Measurements from ENCODE around the gene EAF2. TPM values are rescaled to one million over a fixed set of nuclear protein-coding genes. Genes with fewer than 3 reads are reported as not detected.

Gene EAF2
- total RNA-seq, 2 donors from 2014 or later: 5.5 to 7.6 TPM

DNA sequence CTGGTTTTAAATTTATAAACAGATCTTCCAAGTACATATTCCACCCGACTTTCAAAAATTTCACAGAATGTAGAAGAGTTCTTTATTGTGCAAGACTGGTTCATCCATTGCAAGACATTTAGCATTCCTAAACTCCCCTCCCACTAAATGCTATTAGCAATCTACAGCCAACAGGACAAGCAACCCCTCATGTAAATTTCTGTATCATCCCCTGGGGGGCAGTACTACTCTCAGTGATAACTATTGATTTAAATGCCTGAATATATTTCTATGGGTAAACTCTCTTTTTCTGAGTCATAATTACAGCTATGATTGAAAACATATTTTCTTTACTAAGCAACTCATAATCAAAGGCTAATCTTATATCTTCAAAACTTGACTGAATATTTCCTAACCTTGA is 48.5 kb downstream of the EAF2 start:
- no peaks in the 10 kb centered on the region for H3K9me3 ChIP-seq (ENCODE audit: control insufficient read depth, low read length, poor library complexity, severe bottlenecking)
- no peak for DNase-seq
- no peak overlapping the region for H3K4me3 Mint-ChIP-seq
- no peaks in the 10 kb centered on the region for H3K36me3 Mint-ChIP-seq (ENCODE audit: low read depth)
- H3K27me3 Mint-ChIP-seq: no peaks in the 10 kb centered on the region
- H3K4me1 Mint-ChIP-seq: no peaks in the 10 kb centered on the region
- H3K27ac Mint-ChIP-seq: no peak overlapping the region
- no peak for ATAC-seq

DNA sequence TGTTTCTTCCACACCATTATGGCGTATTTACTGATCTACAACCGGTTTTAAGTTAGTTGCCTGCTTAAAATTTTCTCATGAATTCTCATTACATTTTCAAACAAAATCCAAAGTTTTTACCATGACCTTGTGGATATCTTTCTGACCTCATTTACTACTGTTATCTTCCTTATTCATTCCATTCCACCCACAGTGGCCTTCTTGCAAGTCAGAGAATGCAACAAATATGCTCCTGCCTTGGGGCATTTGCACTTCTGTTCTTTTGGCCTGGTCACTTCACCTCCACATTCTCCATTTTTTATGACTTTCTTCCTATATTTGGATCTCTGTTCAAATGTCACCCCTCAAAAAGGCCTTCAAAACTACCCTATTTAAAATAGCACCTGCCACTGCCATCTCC is 50.4 kb downstream of the EAF2 start:
- no peaks in the 10 kb centered on the region for H3K9me3 ChIP-seq (ENCODE audit: control insufficient read depth, low read length, poor library complexity, severe bottlenecking)
- no peaks in the 10 kb centered on the region for H3K36me3 Mint-ChIP-seq (ENCODE audit: low read depth)
- ATAC-seq: no peak

DNA sequence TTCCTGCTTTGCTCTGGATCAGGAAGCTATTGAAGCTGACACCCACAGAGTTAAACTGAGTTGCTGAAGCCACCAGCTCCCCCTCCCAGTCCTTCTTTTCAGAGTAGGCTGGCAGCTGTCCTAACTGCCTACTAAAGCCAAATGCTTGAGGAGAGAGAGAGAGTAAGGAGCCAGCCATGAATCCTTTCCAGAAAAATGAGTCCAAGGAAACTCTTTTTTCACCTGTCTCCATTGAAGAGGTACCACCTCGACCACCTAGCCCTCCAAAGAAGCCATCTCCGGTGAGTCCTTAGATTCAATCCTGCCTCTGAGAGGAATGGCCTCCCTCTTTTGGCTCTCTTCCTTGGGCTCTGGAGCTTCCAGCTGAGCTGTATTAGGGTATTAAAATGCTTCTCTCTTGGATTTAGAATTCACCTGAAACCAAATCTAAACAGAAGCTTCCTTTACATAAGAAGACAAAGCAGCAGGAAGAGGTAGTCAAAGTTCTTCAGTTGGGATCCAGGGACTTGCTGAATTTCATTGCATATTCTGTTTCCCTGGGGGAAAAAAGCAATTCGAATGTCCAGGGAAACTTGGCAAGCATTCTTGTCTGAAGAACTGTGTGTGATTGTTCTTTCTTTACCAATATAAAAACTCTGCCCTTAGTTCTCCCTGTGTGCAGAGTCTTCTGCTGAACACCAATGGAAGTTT is 59.4 kb downstream of the EAF2 start, which contains the start of gene SLC15A2:
SLC15A2 (plus strand) TSS at position 101 of the 690 bp plus-strand sequence; CDS start at position 177, 76 bp downstream.
- Mint-ChIP-seq H3K4me3 (no peak within 1 kb of the TSS), H3K27me3 (no peaks in the 10 kb centered on the region), H3K36me3 (ENCODE audit: low read depth) (no peaks in the 10 kb centered on the region), H3K4me1 (peaks cover 2% of the 10 kb centered on the region), H3K27ac (no peak within 1 kb of the TSS)
- DNase-seq: no peak
- no peak for ATAC-seq
- H3K9me3 ChIP-seq (ENCODE audit: control insufficient read depth, low read length, poor library complexity, severe bottlenecking): no peaks in the 10 kb centered on the region

More for the DNA sequence above, 50.4 kb downstream of the EAF2 start:
- Mint-ChIP-seq H3K4me3 (no peak overlapping the region), H3K27ac (no peak overlapping the region), H3K27me3 (no peaks in the 10 kb centered on the region), H3K4me1 (no peaks in the 10 kb centered on the region)
- no peak for DNase-seq

DNA sequence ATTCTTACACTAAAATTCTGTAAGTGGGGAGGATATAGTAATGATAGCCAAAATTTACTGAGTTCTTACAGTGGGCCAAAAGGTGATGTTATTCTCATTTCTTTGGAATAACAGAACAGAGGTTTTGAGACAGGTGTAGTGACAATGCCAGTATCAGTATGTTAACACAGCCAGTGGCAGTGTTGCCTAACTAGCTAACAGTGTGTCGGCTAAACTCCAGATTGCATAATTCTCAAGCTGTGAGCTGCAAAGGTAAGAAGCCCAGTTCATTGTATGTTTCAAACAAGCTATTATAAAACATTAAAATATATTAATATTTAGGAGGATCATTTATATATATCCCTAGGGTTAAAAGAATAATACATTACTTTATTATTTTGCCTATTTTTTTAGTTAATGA is 60.1 kb downstream of the EAF2 start:
- Mint-ChIP-seq H3K36me3 (ENCODE audit: low read depth) (peaks cover 4% of the 10 kb centered on the region), H3K4me3 (no peak overlapping the region)
- DNase-seq: no peak

DNA sequence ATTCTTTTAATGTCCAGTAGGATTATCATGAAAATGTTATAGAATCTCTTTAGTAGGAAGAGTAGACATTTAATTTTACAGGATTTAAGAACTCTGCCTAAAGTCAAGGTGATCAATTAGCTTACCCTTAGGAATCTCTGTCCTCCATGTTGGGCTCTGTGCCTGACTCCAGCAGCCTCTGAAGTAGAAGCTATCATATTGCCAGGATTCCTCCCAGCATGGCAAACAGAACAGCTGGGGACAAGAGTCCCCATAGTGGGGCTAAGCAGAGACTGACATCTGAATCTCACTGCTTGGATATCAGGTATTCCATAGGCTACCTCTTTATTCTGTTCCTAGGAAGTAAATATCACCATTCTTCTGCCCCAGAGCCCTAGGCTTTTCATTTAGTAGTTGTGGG is 60.7 kb downstream of the EAF2 start:
- Mint-ChIP-seq H3K4me1 (peaks cover 2% of the 10 kb centered on the region), H3K4me3 (no peak overlapping the region), H3K27me3 (no peaks in the 10 kb centered on the region), H3K27ac (no peak overlapping the region), H3K36me3 (ENCODE audit: low read depth) (peaks cover 4% of the 10 kb centered on the region)
- ATAC-seq (no peak), DNase-seq (no peak)
- H3K9me3 ChIP-seq (ENCODE audit: control insufficient read depth, low read length, poor library complexity, severe bottlenecking): no peaks in the 10 kb centered on the region

More for the DNA sequence above, 60.1 kb downstream of the EAF2 start:
- no peaks in the 10 kb centered on the region for H3K27me3 Mint-ChIP-seq
- ATAC-seq: no peak
- no peaks in the 10 kb centered on the region for H3K9me3 ChIP-seq (ENCODE audit: control insufficient read depth, low read length, poor library complexity, severe bottlenecking)
- no peak overlapping the region for H3K27ac Mint-ChIP-seq
- H3K4me1 Mint-ChIP-seq: peaks cover 2% of the 10 kb centered on the region

DNA sequence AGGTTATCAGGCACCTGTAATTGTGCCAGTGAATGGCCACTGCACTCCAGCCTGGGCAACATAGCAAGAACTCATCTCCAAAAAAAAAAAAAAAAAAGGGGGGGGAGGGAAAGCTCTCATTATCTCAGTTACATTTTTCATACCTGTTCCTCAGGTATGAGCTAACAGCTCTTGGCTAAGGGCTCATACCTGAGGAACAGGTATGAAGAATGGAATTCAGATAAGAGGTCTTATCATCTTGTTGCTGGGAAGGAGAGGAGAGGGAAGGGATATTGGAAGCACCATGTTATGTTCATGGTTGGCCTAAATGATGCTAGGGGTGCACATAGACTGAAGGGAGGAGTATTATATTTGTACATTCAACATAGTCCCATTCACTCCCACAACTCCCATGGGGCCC is 61.8 kb downstream of the EAF2 start:
- no peak overlapping the region for H3K27ac Mint-ChIP-seq
- ATAC-seq: no peak
- H3K9me3 ChIP-seq (ENCODE audit: control insufficient read depth, low read length, poor library complexity, severe bottlenecking): no peaks in the 10 kb centered on the region
- H3K27me3 Mint-ChIP-seq: no peaks in the 10 kb centered on the region
- no peak overlapping the region for H3K4me3 Mint-ChIP-seq
- DNase-seq: no peak
- peaks cover 2% of the 10 kb centered on the region for H3K4me1 Mint-ChIP-seq
- peaks cover 4% of the 10 kb centered on the region for H3K36me3 Mint-ChIP-seq (ENCODE audit: low read depth)

DNA sequence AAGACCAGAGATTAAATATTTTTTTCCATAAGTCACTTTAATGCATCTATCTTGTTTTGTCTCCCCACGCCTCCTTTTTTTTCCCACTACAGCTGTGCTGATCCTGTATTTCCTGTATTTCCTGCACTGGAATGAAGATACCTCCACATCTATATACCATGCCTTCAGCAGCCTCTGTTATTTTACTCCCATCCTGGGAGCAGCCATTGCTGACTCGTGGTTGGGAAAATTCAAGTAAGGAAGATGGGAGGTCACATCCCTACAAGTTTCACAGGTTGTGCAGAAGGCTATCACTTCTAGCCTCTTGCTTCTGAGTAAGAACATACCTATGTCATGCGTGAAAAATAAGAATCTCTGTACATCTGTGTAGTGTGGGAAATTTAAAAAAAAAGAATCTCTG is 62.3 kb downstream of the EAF2 start:
- Mint-ChIP-seq H3K27me3 (no peaks in the 10 kb centered on the region), H3K4me3 (no peak overlapping the region), H3K27ac (peak overlapping the region; percentile 29), H3K36me3 (ENCODE audit: low read depth) (peaks cover 4% of the 10 kb centered on the region), H3K4me1 (peaks cover 2% of the 10 kb centered on the region)
- no peaks in the 10 kb centered on the region for H3K9me3 ChIP-seq (ENCODE audit: control insufficient read depth, low read length, poor library complexity, severe bottlenecking)
- ATAC-seq: no peak
- no peak for DNase-seq

DNA sequence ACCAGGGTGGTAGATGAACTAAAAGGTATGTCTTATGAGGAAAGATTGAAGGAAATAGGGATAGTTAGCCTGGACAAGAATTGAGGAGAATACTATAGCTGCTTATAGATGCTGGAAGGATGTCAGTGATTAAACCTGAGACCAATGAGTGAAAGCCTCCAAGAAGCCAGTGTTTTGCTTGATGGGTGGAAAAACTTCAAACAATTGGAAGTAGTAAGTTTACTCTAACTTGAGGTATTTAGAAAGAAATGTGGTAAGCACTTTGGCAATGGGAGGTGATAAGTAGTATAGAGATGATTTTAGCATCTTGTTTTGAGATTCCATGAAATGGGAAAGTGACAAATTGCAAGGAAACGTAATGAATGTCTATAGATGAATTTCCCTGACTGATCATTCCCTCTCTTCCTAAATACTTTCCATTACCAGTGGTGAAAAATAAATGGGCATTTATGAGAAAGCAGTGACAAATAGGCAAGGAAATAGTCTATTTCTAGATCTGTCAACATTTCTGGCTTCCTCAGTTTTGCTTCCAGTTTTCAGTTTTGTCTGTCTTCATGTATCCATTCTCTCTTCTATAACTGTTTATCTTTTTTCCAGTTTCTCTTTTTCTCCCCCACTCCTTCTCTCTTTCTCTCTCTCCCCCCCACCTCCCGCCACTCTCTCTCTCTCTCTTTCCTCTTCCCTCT is 78.4 kb downstream of the EAF2 start:
- Mint-ChIP-seq H3K4me1 (no peaks in the 10 kb centered on the region), H3K27ac (no peak overlapping the region), H3K36me3 (ENCODE audit: low read depth) (peaks cover 11% of the 10 kb centered on the region), H3K27me3 (no peaks in the 10 kb centered on the region), H3K4me3 (no peak overlapping the region)
- no peak for ATAC-seq
- DNase-seq: no peak
- no peaks in the 10 kb centered on the region for H3K9me3 ChIP-seq (ENCODE audit: control insufficient read depth, low read length, poor library complexity, severe bottlenecking)

DNA sequence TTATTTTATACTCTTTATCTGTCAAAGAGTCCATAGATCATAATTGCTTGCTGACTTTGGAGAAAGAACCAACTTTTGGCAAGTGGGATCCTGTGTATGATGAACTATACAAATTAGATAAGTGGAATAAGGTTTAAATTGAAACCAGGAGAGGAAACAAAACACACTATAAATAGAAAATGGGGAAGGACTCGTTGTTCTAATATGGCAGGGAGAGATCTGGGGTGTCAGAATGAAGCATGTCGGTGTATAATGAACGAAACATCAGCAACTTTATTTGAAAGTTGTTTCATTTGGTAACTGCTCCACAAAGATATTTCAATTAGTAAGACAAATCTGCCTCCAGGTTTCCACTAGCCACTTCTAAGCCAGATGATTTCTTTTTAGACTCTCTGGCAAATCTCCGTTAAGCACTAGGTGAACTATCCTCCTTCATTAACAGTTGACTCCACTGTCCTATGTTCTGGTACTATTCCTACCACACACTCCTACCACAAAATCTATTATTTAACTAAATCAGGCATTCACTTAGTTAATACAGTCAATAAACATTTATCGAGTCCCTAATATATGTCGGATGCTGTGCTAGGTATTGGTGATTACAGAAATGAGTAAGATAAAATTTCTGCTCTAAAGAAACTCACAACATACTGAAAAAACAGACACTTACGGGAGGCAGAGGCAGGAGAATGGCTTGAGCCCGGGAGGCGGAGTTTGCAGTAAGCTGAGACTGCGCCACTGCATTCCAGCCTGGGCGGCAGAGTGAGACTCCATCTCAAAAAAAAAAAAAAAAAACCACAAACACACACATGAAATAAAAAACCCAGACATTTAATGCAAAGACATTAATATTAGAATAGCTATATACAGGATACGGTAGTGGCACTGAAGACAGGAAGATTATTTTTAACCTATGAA is 79.3 kb downstream of the EAF2 start:
- Mint-ChIP-seq H3K4me3 (no peak overlapping the region), H3K27me3 (no peaks in the 10 kb centered on the region), H3K27ac (no peak overlapping the region), H3K36me3 (ENCODE audit: low read depth) (peaks cover 11% of the 10 kb centered on the region), H3K4me1 (no peaks in the 10 kb centered on the region)
- H3K9me3 ChIP-seq (ENCODE audit: control insufficient read depth, low read length, poor library complexity, severe bottlenecking): no peaks in the 10 kb centered on the region
- no peak for ATAC-seq
- no peak for DNase-seq

DNA sequence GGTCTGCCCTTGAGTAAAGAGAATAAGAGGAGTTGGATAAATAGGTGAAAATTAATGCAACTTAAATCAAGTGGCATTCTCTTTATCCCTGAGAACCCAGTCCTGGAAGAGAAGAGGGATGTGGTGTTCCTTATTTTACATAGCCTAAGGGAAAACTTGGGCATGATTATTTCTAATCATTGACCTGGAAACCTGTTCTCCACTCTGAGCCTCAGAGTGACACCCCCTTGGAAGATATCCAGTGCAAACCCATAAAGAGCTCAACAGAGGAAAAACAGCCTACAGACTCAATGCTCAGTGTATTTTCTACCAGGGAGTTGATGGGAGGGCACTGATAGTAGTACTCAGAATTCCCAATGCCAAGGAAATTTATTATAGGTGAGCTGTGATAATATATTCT is 81.2 kb downstream of the EAF2 start:
- H3K9me3 ChIP-seq (ENCODE audit: control insufficient read depth, low read length, poor library complexity, severe bottlenecking): no peaks in the 10 kb centered on the region
- Mint-ChIP-seq H3K4me3 (no peak overlapping the region), H3K27ac (no peak overlapping the region), H3K27me3 (no peaks in the 10 kb centered on the region), H3K36me3 (ENCODE audit: low read depth) (peaks cover 7% of the 10 kb centered on the region), H3K4me1 (no peaks in the 10 kb centered on the region)
- ATAC-seq (no peak), DNase-seq (no peak)

DNA sequence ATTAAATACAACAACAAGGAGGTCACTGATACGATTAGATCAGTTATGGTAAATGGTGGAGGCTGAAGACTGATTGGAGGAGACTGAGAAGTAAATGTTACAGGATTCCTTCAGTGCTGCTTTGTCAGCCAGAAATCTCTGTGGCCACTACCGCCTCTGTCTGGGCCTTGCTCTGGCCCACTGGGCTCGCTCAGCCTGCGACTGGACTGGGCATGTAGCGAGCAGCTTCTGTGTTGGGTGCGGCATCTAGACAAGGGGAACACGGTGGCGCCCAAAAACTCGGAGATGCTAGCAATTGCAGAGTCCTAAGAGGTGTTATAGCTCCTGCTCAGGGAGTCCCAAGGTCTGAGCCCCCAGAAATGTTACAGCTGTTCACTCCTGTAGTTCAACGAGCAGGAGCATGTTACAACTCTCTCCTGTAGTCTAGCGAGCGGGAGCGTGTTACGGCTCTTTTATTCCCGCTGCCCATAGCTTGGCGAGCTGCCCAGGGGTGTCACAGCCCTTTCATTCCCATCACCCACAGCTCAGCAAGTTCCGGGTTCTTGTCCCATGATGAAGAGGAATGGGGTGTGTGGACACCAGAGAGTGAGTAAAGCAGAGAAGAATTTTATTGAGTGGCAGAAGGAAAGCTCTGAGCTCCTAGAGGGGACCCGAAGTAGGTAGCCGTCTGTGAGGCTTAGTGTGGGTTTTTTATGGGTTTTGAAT is 83.9 kb downstream of the EAF2 start:
- H3K4me1 Mint-ChIP-seq: no peaks in the 10 kb centered on the region
- H3K9me3 ChIP-seq (ENCODE audit: control insufficient read depth, low read length, poor library complexity, severe bottlenecking): no peaks in the 10 kb centered on the region
- peaks cover 6% of the 10 kb centered on the region for H3K36me3 Mint-ChIP-seq (ENCODE audit: low read depth)
- H3K27ac Mint-ChIP-seq: no peak overlapping the region
- ATAC-seq: no peak
- no peak overlapping the region for H3K4me3 Mint-ChIP-seq
- H3K27me3 Mint-ChIP-seq: no peaks in the 10 kb centered on the region
- no peak for DNase-seq

DNA sequence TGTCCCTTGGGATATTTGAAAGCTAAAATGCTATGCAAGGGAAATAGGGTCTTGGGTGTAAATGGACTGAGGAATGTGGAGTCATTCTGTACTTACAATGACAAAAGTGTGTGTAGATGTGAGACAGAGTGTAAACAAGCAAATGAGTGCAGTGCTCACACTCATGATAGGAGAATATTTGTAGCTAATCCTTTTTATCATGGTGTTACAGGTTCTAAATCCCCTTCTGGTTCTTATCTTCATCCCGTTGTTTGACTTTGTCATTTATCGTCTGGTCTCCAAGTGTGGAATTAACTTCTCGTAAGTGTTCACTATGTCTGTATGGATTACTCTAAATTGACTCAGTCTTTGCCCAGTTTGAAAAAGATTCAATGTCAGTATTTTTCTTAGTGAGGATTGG is 89.7 kb downstream of the EAF2 start:
- Mint-ChIP-seq H3K27ac (no peak overlapping the region), H3K27me3 (no peaks in the 10 kb centered on the region), H3K4me1 (no peaks in the 10 kb centered on the region), H3K36me3 (ENCODE audit: low read depth) (peaks cover 2% of the 10 kb centered on the region), H3K4me3 (no peak overlapping the region)
- no peaks in the 10 kb centered on the region for H3K9me3 ChIP-seq (ENCODE audit: control insufficient read depth, low read length, poor library complexity, severe bottlenecking)
- ATAC-seq (no peak), DNase-seq (no peak)

DNA sequence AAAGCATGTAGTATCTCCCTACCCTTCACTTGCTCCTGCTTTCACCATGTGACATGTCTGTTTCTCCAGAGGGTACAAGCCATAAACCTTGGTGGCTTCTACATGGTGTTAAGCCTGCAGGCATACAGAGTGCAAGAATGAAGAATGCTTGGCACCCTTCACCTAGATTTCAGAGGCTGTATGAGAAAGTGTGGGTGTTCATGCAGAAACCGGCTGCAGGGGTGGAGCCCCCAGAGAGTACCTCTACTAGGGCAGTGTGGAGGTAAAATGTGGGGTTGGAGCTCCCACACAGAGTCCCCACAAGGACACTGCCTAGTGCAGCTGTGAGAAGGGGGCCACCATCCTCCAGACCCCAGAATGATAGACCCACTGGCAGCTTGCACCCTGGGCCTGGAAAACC is 91.4 kb downstream of the EAF2 start:
- no peaks in the 10 kb centered on the region for H3K27me3 Mint-ChIP-seq
- no peaks in the 10 kb centered on the region for H3K4me1 Mint-ChIP-seq
- no peak overlapping the region for H3K27ac Mint-ChIP-seq
- no peaks in the 10 kb centered on the region for H3K9me3 ChIP-seq (ENCODE audit: control insufficient read depth, low read length, poor library complexity, severe bottlenecking)
- DNase-seq: no peak
- H3K4me3 Mint-ChIP-seq: no peak overlapping the region
- ATAC-seq: no peak
- peaks cover 2% of the 10 kb centered on the region for H3K36me3 Mint-ChIP-seq (ENCODE audit: low read depth)
